GM18861 (cell line): Measurements from ENCODE around the gene ARMC6.
"Not testable (repeated sequence)": the region's sequence is repeated elsewhere in the genome, so short reads cannot be mapped to it uniquely, and the experiment has no call there.

Source experiments
- ATAC-seq: cut with Tn5 transposase; IDR thresholded peaks from one replicate; pipeline ENCODE4 v1.9.1; 2021; ENCODE audit not compliant: unreplicated experiment

The ARMC6 gene

GRCh38 chr19:19022380-19022961 is 10.9 kb upstream of the ARMC6 start:
- ATAC-seq = no peak

- not testable (repeated sequence) for ATAC-seq
Observed at GRCh38 chr19:19023376-19023775, 10.0 kb upstream of the ARMC6 start.

- ATAC-seq = no peak
Observed at GRCh38 chr19:19025861-19026260, 7.5 kb upstream of the ARMC6 start.

GRCh38 chr19:19026299-19026971 is 7.0 kb upstream of the ARMC6 start:
- no peak for ATAC-seq

- no peak for ATAC-seq
Observed at GRCh38 chr19:19027228-19027627, 6.2 kb upstream of the ARMC6 start.

- no peak for ATAC-seq
Observed at GRCh38 chr19:19028526-19028925, 4.9 kb upstream of the ARMC6 start.

GRCh38 chr19:19031891-19032290 is 1.5 kb upstream of the ARMC6 start:
- no peak for ATAC-seq

GRCh38 chr19:19032420-19033175 is 805 bp upstream of the ARMC6 start:
- ATAC-seq = peak; percentile 49

GRCh38 chr19:19033176-19033425 is 302 bp upstream of the ARMC6 start:
- peak; percentile 17 for ATAC-seq

GRCh38 chr19:19034204-19034624 is 811 bp downstream of the ARMC6 start:
- ATAC-seq = no peak

- ATAC-seq = no peak
Observed at GRCh38 chr19:19039901-19040300, 6.5 kb downstream of the ARMC6 start.

- ATAC-seq = no peak
Observed at GRCh38 chr19:19040417-19040816, 7.0 kb downstream of the ARMC6 start.

GRCh38 chr19:19042732-19043280 is 9.4 kb downstream of the ARMC6 start:
- ATAC-seq = no peak

GRCh38 chr19:19043481-19043880 is 10.1 kb downstream of the ARMC6 start:
- no peak for ATAC-seq

GRCh38 chr19:19043881-19044280 is 10.5 kb downstream of the ARMC6 start:
- ATAC-seq = no peak

- no peak for ATAC-seq
Observed at GRCh38 chr19:19049406-19049805, 16.0 kb downstream of the ARMC6 start.

GRCh38 chr19:19050104-19050503 is 16.7 kb downstream of the ARMC6 start:
- no peak for ATAC-seq

- no peak for ATAC-seq
Observed at GRCh38 chr19:19050731-19051130, 17.3 kb downstream of the ARMC6 start.

GRCh38 chr19:19051478-19052213 is 18.2 kb downstream of the ARMC6 start:
- no peak for ATAC-seq

- ATAC-seq = no peak
Observed at GRCh38 chr19:19052921-19053320, 19.5 kb downstream of the ARMC6 start.

GRCh38 chr19:19053508-19054314 is 20.3 kb downstream of the ARMC6 start:
- ATAC-seq = no peak
